GM12873 (cell line): ENCODE data around the gene KBTBD6.

Source experiments
- CTCF ChIP-seq: IDR thresholded peaks from 2 replicates; pipeline ENCODE4 v1.5.1; 2012; ENCODE audit warnings: low read depth, mild to moderate bottlenecking, moderate library complexity, low read length, control low read depth; ENCODE audit not compliant: insufficient read depth; ENCODE audit errors: missing control alignments

KBTBD6 gene

GRCh38 chr13:41127701-41128100 is 4.9 kb downstream of the KBTBD6 start:
- TF ChIP-seq CTCF: no peak

DNA sequence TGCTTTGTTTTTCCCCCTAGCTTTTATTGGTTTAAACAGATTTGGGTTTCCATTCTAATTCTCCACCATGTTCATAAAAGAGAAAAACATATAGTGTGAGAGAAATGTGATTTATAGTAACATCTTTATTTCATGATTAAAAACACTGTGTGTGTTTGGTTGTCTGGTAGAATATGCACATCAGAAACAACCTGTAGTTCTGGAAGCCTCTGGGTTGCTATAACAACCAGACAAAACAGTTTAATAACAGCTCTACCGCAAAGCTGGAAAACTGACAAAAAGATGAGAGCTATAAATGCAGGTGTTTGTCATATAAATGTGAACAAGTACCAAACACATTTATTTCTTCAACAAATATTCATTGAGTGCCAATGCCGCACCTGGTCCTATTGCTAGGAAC is 9.8 kb downstream of the KBTBD6 start:
- no peak for TF ChIP-seq CTCF

GRCh38 chr13:41117869-41118268 is 14.7 kb downstream of the KBTBD6 start:
- no peak for TF ChIP-seq CTCF

GRCh38 chr13:41111454-41111853 is 21.1 kb downstream of the KBTBD6 start:
- no peak for TF ChIP-seq CTCF

DNA sequence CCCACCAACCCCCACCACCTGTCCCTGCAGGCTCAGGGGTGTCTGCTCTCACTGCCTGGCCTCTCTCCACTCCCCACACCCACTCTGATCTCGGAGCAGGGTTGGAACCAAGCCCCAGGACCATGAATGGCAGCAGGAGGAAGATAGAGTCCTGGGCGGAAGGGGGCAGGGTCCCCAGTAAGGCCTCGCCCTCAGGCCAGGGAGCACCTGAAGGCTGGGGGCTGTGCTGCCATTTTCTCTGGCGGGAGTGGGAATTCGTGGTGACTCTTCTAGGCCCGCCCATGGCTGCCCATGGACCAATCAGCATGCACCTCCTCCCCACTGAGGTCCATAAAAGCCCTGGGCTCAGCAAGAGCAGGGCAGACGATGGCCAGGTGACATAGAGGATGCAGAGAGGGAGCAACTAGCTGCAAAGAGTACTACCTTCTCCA is 25.0 kb downstream of the KBTBD6 start:
- TF ChIP-seq CTCF: no peak

DNA sequence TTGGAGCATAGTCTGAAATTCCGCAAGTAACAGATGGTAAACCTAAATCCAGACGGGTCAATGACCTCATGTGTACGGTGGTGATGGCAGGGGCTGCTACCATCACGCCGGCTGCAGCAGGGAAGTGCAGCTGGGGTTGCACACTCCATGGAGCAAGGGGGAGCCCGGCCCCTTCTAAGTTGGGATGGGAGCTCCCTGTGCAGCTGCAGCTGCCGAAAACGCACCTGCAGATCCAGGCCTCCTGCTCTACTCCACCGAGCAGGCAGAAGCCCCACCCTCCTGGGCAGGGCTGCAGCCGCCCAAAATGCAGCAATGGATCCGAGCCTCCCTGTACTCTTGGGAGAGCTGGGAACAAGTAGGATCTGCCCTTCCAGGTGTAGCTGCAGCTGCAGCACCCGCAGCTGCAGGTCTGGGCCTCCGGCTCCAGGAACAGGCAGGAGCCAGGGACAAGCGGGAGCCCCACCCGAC is 25.5 kb downstream of the KBTBD6 start:
- no peak for TF ChIP-seq CTCF

- no peak for TF ChIP-seq CTCF
Observed at GRCh38 chr13:41099986-41100385, 32.6 kb downstream of the KBTBD6 start.

DNA sequence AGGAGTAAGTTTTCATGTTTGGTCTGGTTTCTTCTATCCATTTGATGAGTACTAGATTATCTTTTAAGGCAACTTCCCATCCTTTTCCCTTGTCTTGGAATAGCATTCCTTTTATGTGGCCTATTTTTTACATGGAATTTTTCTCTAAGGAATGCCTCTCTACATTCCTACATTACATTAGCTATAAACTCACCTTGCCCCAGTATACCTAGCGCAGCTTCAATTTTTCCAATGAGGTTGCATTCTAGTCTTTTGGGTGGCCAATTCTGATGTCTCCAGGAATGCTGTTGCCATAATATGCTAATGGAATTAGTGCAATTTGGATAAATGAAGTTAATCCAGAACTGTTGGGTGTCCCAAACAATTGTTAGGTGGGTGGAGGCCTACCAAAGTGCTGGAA is 33.8 kb downstream of the KBTBD6 start:
- no peak for TF ChIP-seq CTCF
